ENCODE data around the gene ZNRF4.
"Not testable (repeated sequence)": the region's sequence is repeated elsewhere in the genome, so short reads cannot be mapped to it uniquely, and the experiment has no call there.

ZNRF4 gene

DNA sequence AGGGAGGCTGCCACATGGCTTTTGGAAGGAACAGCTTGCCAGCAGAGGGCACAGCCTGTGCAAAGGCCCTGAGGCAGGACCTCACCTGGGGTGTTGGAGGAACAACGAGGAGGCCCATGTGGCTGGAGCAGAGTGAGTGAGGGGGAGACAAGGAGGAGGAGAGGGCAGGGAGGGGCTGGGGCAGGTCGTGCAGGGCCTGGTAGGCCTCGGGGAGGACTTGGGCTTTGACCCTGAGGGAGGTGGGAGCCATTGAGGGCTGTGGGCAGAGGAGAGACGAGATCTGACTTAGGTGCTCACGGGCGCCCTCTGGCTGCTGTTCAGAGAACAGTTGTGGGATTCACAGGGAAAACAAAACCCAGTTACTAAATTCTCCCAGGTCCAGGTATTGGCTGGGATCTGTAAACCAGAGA, 25.2 kb downstream of the ZNRF4 start:
- no peak for DNase-seq (ENCODE audit: low spot score)
- no peak overlapping the region for H3K4me3 ChIP-seq

DNA sequence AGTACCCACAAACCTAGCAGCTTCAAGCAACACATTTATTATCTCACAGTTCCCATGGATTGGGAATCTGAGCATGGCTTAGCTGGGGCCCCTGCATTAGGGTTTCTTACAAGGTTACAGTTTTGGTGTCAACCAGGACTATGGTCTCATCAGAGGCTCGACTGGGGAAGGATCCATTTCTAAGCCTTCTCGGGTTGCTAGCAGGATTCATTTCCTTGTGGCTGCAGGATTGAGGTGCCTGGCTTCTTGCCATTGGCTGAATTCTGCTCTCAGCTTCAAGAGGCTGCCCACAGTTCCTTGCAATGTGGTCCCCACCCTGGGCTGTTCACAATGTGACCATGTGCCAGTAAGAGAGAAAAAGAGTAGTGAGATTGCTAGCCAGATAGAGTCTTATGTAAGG, 26.7 kb downstream of the ZNRF4 start:
- TF ChIP-seq, protein P1, sequence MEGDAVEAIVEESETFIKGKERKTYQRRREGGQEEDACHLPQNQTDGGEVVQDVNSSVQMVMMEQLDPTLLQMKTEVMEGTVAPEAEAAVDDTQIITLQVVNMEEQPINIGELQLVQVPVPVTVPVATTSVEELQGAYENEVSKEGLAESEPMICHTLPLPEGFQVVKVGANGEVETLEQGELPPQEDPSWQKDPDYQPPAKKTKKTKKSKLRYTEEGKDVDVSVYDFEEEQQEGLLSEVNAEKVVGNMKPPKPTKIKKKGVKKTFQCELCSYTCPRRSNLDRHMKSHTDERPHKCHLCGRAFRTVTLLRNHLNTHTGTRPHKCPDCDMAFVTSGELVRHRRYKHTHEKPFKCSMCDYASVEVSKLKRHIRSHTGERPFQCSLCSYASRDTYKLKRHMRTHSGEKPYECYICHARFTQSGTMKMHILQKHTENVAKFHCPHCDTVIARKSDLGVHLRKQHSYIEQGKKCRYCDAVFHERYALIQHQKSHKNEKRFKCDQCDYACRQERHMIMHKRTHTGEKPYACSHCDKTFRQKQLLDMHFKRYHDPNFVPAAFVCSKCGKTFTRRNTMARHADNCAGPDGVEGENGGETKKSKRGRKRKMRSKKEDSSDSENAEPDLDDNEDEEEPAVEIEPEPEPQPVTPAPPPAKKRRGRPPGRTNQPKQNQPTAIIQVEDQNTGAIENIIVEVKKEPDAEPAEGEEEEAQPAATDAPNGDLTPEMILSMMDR (IDR thresholded peaks at IDR 0.05) = no peak
- no peak for DNase-seq (ENCODE audit: low spot score)
- no peak overlapping the region for H3K27ac ChIP-seq
- no peak overlapping the region for H3K4me3 ChIP-seq

More for the DNA sequence above, 25.2 kb downstream of the ZNRF4 start:
- TF ChIP-seq, protein P1 (IDR thresholded peaks at IDR 0.05) = no peak
- no peak overlapping the region for H3K27ac ChIP-seq

DNA sequence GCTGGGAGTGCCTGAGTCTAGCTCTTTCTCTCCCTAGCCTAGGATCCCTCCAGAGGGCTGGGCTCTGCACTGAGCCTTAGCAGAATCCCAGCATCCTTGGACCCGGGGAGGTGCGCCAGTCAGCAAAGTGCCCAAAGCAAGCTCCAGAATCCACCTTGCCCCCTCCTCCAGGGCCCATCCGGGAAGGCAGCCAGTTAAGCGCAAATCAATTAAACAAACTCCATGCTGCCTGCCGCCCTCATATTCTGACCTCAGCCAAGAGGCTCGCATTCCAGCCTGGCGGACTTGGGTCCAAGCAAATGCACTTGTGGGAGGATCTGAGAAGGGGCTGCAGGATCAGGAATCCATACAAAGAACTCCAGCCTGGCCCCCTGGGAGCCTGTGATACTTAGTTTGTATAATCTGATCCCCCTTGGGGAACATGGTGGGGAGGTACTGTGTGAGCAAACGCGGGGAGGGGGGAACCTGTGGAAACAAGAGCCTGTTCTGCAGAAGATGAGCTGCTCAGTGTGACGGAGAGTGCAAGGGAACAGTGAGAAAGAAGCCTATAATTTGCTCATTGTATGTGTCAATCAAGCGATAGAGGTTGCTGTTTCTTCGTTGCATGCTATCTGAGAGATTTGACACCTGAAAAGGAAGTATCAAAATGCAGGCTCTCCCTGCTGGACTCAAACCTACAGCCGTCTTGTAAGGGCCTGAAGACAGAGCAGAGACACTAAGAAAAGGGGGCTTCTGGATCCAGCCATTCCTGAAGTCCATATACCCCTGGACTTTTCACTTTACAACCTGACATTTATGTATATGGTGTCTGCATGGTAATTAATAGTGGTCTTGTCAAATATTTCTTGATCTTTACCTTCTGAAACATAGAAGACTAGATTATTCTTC, 29.4 kb downstream of the ZNRF4 start:
- no peak overlapping the region for H3K4me3 ChIP-seq
- no peak for DNase-seq (ENCODE audit: low spot score)
- TF ChIP-seq, protein P1 (IDR thresholded peaks at IDR 0.05) = no peak
- no peak overlapping the region for H3K27ac ChIP-seq

DNA sequence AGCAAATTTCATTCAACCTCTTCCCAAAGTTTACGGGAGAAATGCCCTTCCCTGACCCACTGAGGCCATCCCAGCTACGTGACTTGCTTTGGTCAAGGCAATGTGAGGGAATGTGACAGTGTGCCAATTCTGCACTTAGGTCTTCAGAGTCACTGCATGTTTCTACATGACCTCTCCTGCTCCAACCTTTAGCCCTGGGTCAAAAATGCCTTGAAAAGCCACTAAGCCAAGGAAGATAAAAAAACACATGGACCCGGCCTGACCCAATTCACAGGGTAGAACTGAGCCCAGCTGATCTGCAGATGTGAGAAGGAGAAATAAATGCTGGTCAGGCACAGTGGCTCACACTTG, 30.0 kb downstream of the ZNRF4 start:
- DNase-seq (ENCODE audit: low spot score) = no peak
- Histone ChIP-seq H3K27ac (no peak overlapping the region), H3K4me3 (no peak overlapping the region)
- TF ChIP-seq, protein P1 (IDR thresholded peaks at IDR 0.05) = no peak

DNA sequence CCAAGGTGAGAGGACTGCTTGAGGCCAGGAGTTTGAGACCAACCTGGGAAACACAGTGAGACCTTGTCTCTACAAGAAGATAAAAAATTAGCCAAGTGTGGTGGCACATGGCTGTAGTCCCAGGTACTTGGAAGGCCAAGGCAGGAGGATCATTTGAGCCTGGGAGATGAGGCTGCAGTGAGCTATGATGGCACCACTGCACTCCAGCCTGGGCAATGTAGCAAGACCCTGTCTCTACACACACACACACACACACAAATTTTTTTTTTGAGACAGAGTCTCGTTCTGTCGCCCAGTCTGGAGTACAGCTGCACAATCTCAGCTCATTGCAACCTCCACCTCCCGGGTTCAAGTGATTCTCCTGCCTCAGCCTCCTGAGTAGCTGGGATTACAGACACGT, 30.4 kb downstream of the ZNRF4 start:
- H3K4me3 ChIP-seq; DNase-seq (ENCODE audit: low spot score); H3K27ac ChIP-seq: not testable (repeated sequence)

DNA sequence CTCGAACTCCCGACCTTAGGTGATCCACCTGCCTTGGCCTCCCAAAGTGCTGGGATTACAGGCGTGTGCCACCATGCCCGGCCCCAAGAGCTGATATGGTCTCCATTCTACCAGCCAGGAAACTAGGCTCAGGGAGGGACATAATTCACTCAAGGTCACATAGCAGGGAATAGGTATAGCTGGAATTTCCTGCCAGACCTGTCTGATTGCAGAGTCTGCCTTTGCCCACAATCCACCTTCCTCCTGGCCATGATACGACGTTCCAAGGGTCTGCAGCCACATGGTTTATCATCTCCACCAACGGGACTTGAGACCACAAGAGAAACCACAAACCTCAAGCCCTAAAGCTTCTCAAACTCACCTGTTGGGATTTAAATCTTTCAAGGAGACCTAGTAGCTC, 32.0 kb downstream of the ZNRF4 start:
- TF ChIP-seq, protein P1 (IDR thresholded peaks at IDR 0.05) = no peak
- H3K27ac ChIP-seq = no peak overlapping the region
- H3K4me3 ChIP-seq = no peak overlapping the region
- no peak for DNase-seq (ENCODE audit: low spot score)

DNA sequence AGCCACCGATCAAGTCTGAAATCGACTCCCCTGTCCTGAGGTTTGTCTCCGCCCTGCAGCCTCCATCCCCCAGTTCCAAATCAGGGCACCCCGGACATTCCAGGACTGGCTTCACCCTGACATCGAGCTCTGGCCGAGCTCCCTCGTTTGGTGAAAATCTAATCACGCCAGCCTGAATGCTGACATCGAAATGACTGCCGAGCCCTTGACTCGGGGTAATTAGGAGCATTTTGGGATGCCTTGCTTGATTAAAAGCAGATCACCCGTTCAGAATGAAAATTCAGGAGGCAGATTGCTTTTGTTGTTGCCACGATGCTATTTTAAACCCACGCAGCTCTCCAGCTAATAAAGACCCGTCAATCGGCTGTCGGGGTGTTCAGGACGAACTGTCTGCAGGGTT, 34.3 kb downstream of the ZNRF4 start:
- TF ChIP-seq, protein P1 (IDR thresholded peaks at IDR 0.05) = no peak
- DNase-seq (ENCODE audit: low spot score) = no peak
- Histone ChIP-seq H3K4me3 (no peak overlapping the region), H3K27ac (no peak overlapping the region)
